Cerebellar cortex (tissue), 1 donor: Measurements from ENCODE around the gene MED12L.

ENCODE experiments used
- DNase-seq: peaks from one replicate; pipeline ENCODE4 v3.0.0-alpha.2; 2015; ENCODE audit warnings: low spot score

MED12L gene

DNA sequence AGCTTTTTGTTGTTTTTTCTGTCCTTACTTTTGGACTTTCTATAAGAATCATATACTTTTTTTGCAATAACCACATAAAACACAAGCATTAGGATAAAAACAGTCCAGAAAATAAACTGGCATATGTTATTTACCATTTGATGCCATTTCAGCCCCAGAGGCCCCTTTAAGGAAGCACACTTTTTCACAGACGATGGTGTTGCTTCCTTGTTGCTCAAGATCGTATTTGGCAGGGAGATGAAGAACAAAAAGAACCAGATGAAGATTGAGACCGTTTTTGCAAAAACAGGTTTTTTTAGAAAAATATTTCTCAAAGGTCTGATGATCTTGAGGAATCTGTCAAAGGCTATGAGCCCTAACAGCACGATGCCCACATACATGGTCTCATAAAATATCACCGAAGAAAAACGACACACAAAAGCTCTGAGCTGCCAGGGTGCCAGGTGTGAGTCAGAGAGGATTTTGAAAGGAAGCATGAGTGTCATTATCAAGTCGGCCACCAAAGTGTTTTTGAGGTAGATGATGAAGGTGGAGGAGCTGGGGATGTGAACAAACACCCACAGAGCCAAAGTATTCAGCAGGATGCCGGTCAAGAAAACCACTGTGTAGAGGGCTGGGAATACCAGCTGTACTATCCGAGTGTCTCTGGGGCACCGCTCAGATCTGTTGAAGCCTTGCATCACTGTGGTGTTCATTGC is 243.0 kb downstream of the MED12L start:
- peak; percentile 10 for DNase-seq

DNA sequence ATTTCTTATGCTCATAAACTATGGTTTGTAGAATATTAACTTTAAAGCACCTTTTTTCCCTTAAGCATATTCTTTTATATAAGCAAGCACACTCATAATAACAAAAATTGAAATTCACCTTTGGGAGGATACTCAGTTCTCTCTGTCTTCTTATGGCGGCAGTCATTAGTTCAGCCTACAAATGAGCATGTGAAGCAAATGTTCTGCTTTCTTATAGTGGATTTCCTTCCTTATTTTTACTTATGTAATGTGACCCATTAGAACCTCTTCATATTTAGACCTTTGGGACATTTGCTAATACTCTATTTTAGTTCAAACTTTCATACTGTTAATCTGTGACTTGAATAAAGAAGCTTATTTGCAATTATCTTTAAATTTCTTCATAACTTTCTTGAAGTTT is 243.9 kb downstream of the MED12L start, which contains the start of gene P2RY13:
P2RY13 (minus strand) TSS at position 187 of the 400 bp plus-strand sequence; CDS start at position 166, 21 bp downstream.
- DNase-seq, result no peak

- no peak for DNase-seq
Measured at GRCh38 chr3:151330379-151330778, 244.9 kb downstream of the MED12L start.

DNA sequence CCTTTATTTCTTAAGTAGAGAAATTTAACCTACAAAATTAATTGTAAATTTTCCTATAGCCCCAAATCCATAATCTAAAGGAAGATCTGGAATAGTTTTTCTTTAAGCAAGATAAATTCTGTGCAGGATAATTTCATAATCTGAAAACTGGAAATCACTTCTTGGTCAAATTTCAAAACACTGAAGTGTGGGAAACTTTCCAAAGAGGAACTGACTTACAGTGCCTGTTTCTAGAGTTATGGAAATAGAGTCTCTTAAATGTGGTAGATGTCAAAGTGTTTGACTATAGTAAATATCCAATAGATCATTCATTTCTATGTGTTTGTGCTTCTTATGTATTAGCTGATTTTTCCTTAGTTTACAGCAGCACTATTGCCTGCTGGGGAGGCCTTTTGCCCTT is 245.4 kb downstream of the MED12L start:
- DNase-seq, result no peak

- DNase-seq, result no peak
Measured at GRCh38 chr3:151331696-151332095, 246.2 kb downstream of the MED12L start.

GRCh38 chr3:151345859-151346258 is 260.4 kb downstream of the MED12L start:
- DNase-seq, result no peak

GRCh38 chr3:151346292-151346691 is 260.8 kb downstream of the MED12L start:
- DNase-seq, result no peak

- DNase-seq, result no peak
Measured at GRCh38 chr3:151347432-151347831, 262.0 kb downstream of the MED12L start.

- DNase-seq, result no peak
Measured at GRCh38 chr3:151350656-151351055, 265.2 kb downstream of the MED12L start.

GRCh38 chr3:151351219-151351618 is 265.8 kb downstream of the MED12L start:
- DNase-seq, result no peak

GRCh38 chr3:151351648-151352047 is 266.2 kb downstream of the MED12L start:
- no peak for DNase-seq

DNA sequence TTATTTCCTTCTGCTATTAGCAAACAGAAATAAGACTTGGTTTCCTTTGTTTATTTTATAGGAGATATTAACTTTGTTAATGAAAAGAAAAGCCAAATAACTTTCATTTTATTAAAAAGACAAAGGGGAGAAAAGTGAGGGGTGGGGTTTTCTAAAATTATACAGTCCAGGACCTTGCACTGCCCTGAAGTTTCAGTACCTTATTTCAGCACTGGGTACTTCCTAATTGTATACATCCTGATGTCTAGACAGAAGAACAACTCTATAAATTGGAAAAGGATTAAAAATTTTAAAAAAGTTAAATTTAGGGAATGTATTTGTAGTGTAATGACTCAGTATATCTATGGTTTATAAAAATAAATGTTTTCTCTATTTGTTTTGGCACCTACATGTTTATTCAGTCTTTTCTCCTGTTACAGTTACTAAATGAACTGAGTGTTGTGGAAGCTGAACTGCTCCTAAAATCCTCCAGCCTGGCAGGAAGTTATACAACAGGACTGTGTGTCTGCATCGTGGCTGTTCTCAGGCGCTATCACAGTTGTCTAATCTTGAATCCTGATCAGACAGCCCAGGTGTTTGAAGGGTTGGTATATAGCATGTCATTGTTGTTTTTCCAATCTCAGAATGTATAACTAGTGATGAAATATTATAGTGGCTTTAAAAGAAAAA is 271.5 kb downstream of the MED12L start:
- DNase-seq, result no peak

DNA sequence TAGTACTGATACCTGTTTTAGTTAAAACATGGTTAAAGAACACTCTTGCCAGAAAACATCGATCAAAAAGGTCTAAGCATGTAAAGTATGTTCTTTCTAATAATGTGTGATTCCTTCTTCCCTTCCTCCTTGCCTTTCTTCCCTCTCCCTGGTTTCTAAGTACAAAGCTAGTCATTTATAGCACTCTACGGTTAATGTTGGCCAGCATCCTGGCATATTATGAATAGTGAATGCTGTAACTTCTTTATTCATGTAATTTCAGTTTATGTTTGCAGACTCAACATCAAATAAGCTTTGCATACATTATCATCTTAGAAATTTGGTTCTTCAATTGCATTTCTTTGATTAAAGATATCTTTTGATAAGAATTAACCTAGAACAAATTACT is 272.0 kb downstream of the MED12L start:
- DNase-seq, result no peak

GRCh38 chr3:151362751-151363174 is 277.3 kb downstream of the MED12L start:
- DNase-seq, result no peak

- DNase-seq, result no peak
Measured at GRCh38 chr3:151366993-151367392, 281.5 kb downstream of the MED12L start.

- DNase-seq, result no peak
Measured at GRCh38 chr3:151367448-151367847, 282.0 kb downstream of the MED12L start.

DNA sequence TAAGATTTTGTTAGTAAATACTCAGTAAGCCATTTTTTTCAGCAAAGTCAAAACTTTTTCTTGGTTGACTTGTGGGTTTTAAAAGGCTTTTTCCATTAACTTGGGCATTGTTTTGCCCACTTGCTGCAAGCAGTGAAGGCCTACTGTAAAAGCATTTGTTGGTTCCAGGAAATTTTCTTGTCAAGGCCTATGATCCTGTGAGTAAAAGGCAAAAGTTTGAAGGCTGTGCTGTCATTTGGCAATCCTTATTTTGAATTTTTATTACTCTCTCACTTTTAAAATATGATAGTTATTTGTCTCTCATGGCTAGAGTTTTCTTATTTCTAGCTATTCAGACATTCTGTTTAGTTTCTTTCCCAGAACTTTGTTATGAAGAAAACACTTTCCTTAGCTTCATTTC is 286.1 kb downstream of the MED12L start:
- DNase-seq, result no peak

DNA sequence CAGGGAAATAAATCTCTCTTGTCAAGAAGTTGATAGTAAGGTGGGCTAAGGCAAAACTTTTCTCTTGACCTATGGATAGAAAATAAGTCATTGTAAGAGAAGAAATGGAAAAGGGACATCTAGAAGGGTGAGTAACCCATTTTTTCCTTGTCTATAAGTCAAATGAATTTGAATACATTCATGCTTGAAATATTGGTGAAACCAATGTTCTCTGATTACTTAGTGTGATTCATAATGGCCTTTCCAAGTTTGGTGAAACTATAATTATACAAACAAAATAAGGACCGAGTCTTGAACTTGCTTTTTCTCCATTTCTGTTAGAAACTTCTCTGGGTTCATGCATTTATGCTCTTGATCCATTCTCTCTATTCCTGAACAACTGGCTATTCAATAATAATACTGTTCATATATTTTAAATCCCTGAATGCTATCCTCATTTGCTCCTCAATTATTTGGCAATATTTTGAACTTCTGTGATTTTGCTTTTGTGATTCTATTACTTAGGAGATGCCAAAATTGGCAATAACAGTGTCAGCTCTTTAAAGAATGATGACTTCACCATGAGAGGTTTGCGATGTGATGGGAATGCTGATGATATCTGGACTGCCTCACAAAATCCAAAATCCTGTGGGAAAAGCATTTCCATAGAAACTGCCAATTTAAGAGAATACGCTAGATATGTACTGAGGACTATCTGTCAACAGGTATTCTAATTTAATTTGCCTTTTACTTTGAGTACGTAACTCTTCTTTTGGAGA is 286.8 kb downstream of the MED12L start:
- DNase-seq, result no peak

- no peak for DNase-seq
Measured at GRCh38 chr3:151377768-151378385, 292.4 kb downstream of the MED12L start.

DNA sequence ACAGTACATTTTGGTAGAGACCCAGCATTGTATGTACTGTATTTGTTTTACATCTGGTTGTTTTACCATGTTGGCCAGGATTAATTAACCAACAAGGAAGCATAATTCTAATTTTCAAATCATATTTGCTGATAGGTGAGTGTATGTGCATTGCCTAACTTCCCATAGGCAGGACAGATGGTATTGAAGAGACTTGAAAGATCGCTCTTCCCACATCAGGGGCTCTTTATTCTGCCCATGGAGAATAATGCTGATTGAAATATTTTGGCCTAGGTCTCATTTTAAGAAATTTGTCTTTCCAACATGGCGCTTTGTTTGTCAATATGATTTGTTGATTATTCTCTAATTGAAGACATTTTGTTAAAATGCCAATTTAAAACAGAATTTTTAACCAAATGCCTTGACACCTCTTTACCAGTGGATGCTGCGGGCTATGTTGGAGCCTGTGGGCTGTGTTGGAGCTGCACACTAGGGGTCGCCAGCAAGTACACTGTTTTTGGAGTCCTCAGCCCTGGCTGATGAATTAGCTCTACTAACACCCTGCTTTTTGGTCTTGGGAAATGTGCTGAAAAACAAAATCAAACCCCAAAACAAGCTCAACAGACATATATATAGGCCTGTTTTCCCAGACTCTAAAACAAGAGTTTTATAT is 293.7 kb downstream of the MED12L start:
- peak; percentile 10 for DNase-seq

- no peak for DNase-seq
Measured at GRCh38 chr3:151382671-151383070, 297.2 kb downstream of the MED12L start.

DNA sequence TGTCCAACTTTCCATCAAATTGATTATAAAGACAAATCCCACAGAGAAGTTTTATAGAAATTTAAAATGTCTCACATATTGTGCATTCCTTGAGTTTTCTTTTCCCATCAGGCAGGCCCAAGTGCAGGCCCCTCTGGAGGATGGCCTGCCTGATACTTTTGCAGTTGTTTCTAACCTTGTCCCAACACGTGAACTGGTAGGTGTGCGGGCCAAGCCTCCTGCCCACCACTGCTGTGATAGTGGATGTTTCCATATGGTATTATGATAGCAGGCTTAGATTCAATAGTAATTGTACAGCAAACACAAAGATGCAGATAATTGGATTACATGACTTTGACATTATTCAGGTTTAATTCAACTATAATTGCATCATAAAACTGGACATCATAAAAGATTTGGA is 297.6 kb downstream of the MED12L start:
- no peak for DNase-seq
